ENCODE data around the gene ARHGEF28. TPM values are rescaled to one million over a fixed set of nuclear protein-coding genes. Genes with fewer than 3 reads are reported as not detected.

Gene ARHGEF28
- total and polyA plus RNA-seq, 2 of the 13 experiments (the other 11 are each of a cell fraction or from before 2014, with no cell fraction given) = 17.4 to 34.1 TPM

- Histone ChIP-seq H3K79me2 (ENCODE audit: insufficient read depth, low read length) (no peaks in the 10 kb centered on the region), H3K4me1 (ENCODE audit: insufficient read depth, low read length) (peaks cover 36% of the 10 kb centered on the region), H3K27ac (ENCODE audit: extremely low read length, insufficient read depth, low read length) (no peak overlapping the region), H3K9me3 (ENCODE audit: low read length) (peaks cover 4% of the 10 kb centered on the region; the same call in 1 of the 2 replicates), H3K4me3 (replicated peaks in 1 of 3; ENCODE audit: insufficient read depth in 1 of 3, low read depth in 2 of 3, low read length in 3 of 3) (no peak overlapping the region), H3K27me3 (ENCODE audit: control insufficient read depth in 1 of 2, insufficient read depth in 2 of 2, low read length in 2 of 2) (no peaks in the 10 kb centered on the region), H4K20me1 (ENCODE audit: insufficient read depth, low read length) (no peaks in the 10 kb centered on the region), H2AFZ (ENCODE audit: low read length) (no peak overlapping the region), H3K9ac (ENCODE audit: insufficient read depth, low read depth, low read length) (no peak overlapping the region), H3K4me2 (ENCODE audit: low read depth, low read length) (no peak overlapping the region), H3K36me3 (replicated peaks in 1 of 2; ENCODE audit: control insufficient read depth in 1 of 2, insufficient read depth in 2 of 2, low read length in 2 of 2) (no peaks in the 10 kb centered on the region)
- ATAC-seq (no peak), DNase-seq (ENCODE audit: low spot score) (no peak), FAIRE-seq (no peak)
- 32% methylated on average over 5 of the region's 5 CpGs for WGBS (ENCODE audit: low lambda C conversion rate)
- no TSS peak for BruUV-seq (replicated peaks)
- TF ChIP-seq GTF3A (CRISPR knock-in tag; conservative IDR thresholded peaks at IDR 0.05) = no peak
- TF ChIP-seq ZMYM4 (CRISPR knock-in tag; IDR thresholded peaks at IDR 0.05) = no peak
- no peak for TF ChIP-seq ZNF839 (CRISPR knock-in tag; IDR thresholded peaks at IDR 0.05; ENCODE audit: borderline replicate concordance)
- no peak for TF ChIP-seq SP140L (CRISPR knock-in tag; IDR thresholded peaks at IDR 0.05; ENCODE audit: borderline replicate concordance)
- TF ChIP-seq, protein P1, sequence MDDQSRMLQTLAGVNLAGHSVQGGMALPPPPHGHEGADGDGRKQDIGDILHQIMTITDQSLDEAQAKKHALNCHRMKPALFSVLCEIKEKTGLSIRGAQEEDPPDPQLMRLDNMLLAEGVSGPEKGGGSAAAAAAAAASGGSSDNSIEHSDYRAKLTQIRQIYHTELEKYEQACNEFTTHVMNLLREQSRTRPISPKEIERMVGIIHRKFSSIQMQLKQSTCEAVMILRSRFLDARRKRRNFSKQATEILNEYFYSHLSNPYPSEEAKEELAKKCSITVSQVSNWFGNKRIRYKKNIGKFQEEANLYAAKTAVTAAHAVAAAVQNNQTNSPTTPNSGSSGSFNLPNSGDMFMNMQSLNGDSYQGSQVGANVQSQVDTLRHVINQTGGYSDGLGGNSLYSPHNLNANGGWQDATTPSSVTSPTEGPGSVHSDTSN (CRISPR knock-in tag; IDR thresholded peaks at IDR 0.05; ENCODE audit: borderline replicate concordance) = no peak
- TF ChIP-seq STAT5B (CRISPR knock-in tag; IDR thresholded peaks at IDR 0.05) = no peak
- TF ChIP-seq, protein P2, sequence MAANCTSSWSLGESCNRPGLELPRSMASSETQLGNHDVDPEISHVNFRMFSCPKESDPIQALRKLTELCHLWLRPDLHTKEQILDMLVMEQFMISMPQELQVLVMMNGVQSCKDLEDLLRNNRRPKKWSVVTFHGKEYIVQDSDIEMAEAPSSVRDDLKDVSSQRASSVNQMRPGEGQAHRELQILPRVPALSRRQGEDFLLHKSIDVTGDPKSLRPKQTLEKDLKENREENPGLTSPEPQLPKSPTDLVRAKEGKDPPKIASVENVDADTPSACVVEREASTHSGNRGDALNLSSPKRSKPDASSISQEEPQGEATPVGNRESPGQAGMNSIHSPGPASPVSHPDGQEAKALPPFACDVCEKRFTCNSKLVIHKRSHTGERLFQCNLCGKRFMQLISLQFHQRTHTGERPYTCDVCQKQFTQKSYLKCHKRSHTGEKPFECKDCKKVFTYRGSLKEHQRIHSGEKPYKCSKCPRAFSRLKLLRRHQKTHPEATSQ (CRISPR knock-in tag; IDR thresholded peaks at IDR 0.05; ENCODE audit: borderline replicate concordance) = no peak
- no peak for TF ChIP-seq TMF1 (CRISPR knock-in tag; IDR thresholded peaks at IDR 0.05; ENCODE audit: low read depth)
- TF ChIP-seq ZBTB39 (CRISPR knock-in tag; IDR thresholded peaks at IDR 0.05) = no peak
- no peak for TF ChIP-seq ZNF615 (CRISPR knock-in tag; IDR thresholded peaks at IDR 0.05; ENCODE audit: borderline replicate concordance)
- TF ChIP-seq GMEB1 (CRISPR knock-in tag; IDR thresholded peaks at IDR 0.05; ENCODE audit: borderline replicate concordance) = no peak
- TF ChIP-seq MZF1 (CRISPR knock-in tag; IDR thresholded peaks at IDR 0.05; ENCODE audit: borderline replicate concordance) = no peak
- TF ChIP-seq SP5 (CRISPR knock-in tag; IDR thresholded peaks at IDR 0.05; ENCODE audit: borderline replicate concordance, low read depth) = no peak
- no peak for TF ChIP-seq GATA4 (IDR thresholded peaks at IDR 0.05; ENCODE audit: borderline replicate concordance, low read depth)
- intact Hi-C loops (cut with micrococcal nuclease; ENCODE audit: unreplicated experiment) (no loop called here), in situ Hi-C loops (cut with HindIII; ENCODE audit: extremely low pct_ligation_motif_present, low pct_unique_long_range_greater_than_20kb) (no loop called here)
- CTCF ChIA-PET (ENCODE audit: low intra/inter-chr PET ratio, low total read pairs) = interaction anchor here (0.9 kb wide), 1 partner anchor 694 kb away, joined by 3 read pairs; the partner anchor contains the start of gene ENC1
- POLR2A ChIA-PET = no interaction called here
These were observed 321.1 kb downstream of the ARHGEF28 start for GRCh38 chr5:73946919-73947602.
